ENCODE data around the gene NME5.

GRCh38 chr5:138178516-138179276, 39.5 kb upstream of the NME5 start, which contains the start of the genes BRD8 and KIF20A:
- peak; percentile 86 for TF ChIP-seq POLR2AphosphoS5 (IDR thresholded peaks at IDR 0.05; ENCODE audit: low read depth, low read length)
- peak; percentile 99 for TF ChIP-seq SIN3A (IDR thresholded peaks at IDR 0.05; ENCODE audit: borderline replicate concordance, insufficient read depth, low read length)
- TF ChIP-seq TAF1 (IDR thresholded peaks at IDR 0.05; ENCODE audit: borderline replicate concordance, insufficient read depth, low read length) = peak; percentile 93
- TF ChIP-seq, protein P1, sequence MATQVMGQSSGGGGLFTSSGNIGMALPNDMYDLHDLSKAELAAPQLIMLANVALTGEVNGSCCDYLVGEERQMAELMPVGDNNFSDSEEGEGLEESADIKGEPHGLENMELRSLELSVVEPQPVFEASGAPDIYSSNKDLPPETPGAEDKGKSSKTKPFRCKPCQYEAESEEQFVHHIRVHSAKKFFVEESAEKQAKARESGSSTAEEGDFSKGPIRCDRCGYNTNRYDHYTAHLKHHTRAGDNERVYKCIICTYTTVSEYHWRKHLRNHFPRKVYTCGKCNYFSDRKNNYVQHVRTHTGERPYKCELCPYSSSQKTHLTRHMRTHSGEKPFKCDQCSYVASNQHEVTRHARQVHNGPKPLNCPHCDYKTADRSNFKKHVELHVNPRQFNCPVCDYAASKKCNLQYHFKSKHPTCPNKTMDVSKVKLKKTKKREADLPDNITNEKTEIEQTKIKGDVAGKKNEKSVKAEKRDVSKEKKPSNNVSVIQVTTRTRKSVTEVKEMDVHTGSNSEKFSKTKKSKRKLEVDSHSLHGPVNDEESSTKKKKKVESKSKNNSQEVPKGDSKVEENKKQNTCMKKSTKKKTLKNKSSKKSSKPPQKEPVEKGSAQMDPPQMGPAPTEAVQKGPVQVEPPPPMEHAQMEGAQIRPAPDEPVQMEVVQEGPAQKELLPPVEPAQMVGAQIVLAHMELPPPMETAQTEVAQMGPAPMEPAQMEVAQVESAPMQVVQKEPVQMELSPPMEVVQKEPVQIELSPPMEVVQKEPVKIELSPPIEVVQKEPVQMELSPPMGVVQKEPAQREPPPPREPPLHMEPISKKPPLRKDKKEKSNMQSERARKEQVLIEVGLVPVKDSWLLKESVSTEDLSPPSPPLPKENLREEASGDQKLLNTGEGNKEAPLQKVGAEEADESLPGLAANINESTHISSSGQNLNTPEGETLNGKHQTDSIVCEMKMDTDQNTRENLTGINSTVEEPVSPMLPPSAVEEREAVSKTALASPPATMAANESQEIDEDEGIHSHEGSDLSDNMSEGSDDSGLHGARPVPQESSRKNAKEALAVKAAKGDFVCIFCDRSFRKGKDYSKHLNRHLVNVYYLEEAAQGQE (IDR thresholded peaks at IDR 0.05; ENCODE audit: insufficient read depth in 1 of 2, low read depth in 2 of 2, low read length in 2 of 2) = no peak
- no peak for TF ChIP-seq FOXP2 (optimal IDR thresholded peaks at IDR 0.05; ENCODE audit: borderline replicate concordance, extremely low read depth, extremely low read length, insufficient read depth)

Measured in PFSK-1 (cell line).